Activated CD4-positive, alpha-beta T cell treated with anti-CD3 and anti-CD28 coated beads for 1 hour (primary cell): ENCODE results near the gene NRIP1.

Source experiments
- DNase-seq: peaks from one replicate; pipeline ENCODE4 v3.0.0-alpha.2; 2020

NRIP1 gene, protein sequence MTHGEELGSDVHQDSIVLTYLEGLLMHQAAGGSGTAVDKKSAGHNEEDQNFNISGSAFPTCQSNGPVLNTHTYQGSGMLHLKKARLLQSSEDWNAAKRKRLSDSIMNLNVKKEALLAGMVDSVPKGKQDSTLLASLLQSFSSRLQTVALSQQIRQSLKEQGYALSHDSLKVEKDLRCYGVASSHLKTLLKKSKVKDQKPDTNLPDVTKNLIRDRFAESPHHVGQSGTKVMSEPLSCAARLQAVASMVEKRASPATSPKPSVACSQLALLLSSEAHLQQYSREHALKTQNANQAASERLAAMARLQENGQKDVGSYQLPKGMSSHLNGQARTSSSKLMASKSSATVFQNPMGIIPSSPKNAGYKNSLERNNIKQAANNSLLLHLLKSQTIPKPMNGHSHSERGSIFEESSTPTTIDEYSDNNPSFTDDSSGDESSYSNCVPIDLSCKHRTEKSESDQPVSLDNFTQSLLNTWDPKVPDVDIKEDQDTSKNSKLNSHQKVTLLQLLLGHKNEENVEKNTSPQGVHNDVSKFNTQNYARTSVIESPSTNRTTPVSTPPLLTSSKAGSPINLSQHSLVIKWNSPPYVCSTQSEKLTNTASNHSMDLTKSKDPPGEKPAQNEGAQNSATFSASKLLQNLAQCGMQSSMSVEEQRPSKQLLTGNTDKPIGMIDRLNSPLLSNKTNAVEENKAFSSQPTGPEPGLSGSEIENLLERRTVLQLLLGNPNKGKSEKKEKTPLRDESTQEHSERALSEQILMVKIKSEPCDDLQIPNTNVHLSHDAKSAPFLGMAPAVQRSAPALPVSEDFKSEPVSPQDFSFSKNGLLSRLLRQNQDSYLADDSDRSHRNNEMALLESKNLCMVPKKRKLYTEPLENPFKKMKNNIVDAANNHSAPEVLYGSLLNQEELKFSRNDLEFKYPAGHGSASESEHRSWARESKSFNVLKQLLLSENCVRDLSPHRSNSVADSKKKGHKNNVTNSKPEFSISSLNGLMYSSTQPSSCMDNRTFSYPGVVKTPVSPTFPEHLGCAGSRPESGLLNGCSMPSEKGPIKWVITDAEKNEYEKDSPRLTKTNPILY (N-terminal part only)

GRCh38 chr21:15064576-15065391 is at the start of gene NRIP1:
NRIP1 (minus strand) TSS chr21:15065000; CDS start chr21:14968192, 96,808 bp downstream.
- DNase-seq, result peak; percentile 77

DNA sequence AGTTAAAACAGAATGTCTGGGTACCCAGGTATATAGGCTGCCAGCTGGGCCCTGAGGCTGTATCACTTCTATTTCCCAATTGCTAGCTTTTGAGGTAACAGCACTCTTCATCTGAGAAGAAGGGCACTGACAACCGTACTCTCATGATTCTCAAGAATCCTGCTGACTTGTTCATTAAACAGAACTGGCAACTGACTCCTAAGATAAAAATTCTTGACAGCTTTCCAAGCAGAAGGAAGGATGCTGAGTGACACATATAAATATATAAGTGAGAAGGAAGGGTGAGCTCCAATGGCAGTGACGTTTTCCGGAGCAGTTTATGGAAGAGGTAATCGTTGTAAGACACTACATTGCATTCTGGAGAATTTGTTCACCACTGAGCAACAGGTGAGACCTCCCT is 48.1 kb upstream of the NRIP1 start:
- DNase-seq, result no peak

DNA sequence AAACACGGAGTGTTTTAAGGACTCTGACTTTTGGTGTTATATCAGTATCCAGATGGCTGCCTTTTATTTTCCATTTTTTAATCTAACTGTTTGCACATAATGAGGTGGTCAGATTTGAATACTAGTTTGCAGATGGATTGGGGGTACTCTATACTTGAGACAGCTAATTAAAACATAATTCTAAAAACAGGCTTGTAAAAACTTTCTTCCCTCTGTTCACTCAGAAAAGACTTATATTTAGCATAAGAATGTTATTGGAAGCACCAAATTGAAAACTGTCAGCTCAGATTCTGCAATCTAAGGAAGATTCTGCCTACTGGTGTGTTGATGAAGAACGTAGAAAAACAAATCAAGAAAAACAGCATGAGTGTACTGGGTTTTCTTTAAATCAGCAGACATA is 44.0 kb upstream of the NRIP1 start:
- DNase-seq, result no peak

DNA sequence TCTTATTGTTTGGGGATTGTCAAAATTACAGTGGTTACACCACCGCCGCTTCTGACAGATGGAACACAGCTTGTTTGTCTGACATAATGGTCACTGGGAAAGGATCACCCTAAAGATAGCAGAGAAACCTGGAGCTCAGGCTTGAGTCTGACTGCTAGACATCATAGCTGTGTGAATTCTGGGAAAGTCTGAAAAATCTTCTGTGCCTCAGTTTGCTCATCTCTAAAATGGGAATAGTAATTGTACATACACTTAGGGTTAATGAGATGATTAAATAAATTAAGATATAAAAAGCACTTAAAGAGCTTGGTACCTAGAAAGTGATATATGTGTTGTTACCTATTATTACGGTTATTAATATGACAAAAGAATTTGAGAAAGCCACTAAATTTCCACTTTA is 39.7 kb upstream of the NRIP1 start:
- DNase-seq, result no peak

DNA sequence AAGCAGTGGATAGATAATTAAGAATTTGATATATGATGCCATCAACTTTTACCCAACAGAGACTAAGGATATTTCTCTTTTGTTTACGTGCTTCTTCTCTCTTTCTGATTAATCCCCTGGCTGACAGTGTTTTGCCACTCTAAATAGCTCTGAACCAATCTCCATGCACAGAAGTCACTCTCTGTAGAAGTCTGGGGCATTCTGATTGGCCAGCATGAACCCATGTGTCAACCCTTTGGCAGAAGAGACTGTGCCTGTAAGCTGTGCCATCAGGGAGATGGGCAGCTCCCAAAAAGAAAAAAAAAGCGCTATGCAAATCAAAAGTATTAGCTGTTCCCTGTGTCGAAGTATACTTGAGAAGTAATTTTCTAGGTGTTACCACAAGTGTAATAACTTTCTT is 34.1 kb upstream of the NRIP1 start:
- DNase-seq, result no peak

GRCh38 chr21:15098181-15098580 is 33.4 kb upstream of the NRIP1 start:
- no peak for DNase-seq

- DNase-seq, result no peak
Measured at GRCh38 chr21:15097580-15097979, 32.8 kb upstream of the NRIP1 start.

DNA sequence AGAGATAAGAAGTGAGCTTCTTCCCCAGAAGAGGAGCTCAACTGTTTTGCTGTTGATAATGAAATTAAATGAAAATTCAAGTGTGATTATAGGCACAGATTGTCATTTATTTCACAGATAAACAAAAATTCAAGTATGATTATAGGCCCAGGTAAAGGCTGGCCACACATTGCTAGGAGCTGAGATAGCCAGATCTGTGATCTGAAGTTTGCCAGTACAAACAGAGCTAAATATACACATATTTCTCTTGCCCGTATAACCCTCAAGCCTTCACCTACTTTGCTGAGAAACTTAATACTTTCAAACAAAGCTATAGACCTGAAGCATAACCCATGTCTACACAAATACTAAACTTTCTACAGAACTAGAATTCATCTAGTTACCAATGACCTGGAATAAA is 31.3 kb upstream of the NRIP1 start:
- DNase-seq, result no peak

DNA sequence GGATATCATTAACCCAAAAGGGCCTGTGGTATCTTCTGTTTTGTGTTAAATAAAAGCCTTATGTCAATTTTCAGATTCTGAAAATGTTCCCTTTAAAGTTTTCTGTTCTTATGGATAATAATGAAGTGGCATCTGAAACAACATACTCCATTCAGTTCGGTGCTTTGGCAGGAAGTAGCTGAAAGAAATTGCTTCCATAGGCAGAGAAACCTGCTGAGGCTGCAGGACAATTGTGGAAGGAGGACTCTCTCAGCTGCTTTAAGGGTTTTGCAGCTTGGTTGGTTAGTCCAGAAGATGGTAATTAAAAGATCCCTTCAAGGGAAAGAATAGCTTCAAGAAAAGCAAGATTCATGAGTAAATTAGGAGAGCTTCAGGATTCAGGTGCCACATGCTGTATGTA is 30.5 kb upstream of the NRIP1 start:
- no peak for DNase-seq

- DNase-seq, result no peak
Measured at GRCh38 chr21:15094706-15095105, 29.9 kb upstream of the NRIP1 start.

GRCh38 chr21:15093216-15093615 is 28.4 kb upstream of the NRIP1 start:
- DNase-seq, result no peak

- DNase-seq, result no peak
Measured at GRCh38 chr21:15092745-15093144, 27.9 kb upstream of the NRIP1 start.

GRCh38 chr21:15090390-15090789 is 25.6 kb upstream of the NRIP1 start:
- DNase-seq, result no peak

- DNase-seq, result no peak
Measured at GRCh38 chr21:15088488-15088887, 23.7 kb upstream of the NRIP1 start.

- DNase-seq, result no peak
Measured at GRCh38 chr21:15084668-15085067, 19.9 kb upstream of the NRIP1 start.

GRCh38 chr21:15080526-15080925 is 15.7 kb upstream of the NRIP1 start:
- no peak for DNase-seq

GRCh38 chr21:15079269-15079668 is 14.5 kb upstream of the NRIP1 start:
- DNase-seq, result no peak

GRCh38 chr21:15078180-15078579 is 13.4 kb upstream of the NRIP1 start:
- no peak for DNase-seq

DNA sequence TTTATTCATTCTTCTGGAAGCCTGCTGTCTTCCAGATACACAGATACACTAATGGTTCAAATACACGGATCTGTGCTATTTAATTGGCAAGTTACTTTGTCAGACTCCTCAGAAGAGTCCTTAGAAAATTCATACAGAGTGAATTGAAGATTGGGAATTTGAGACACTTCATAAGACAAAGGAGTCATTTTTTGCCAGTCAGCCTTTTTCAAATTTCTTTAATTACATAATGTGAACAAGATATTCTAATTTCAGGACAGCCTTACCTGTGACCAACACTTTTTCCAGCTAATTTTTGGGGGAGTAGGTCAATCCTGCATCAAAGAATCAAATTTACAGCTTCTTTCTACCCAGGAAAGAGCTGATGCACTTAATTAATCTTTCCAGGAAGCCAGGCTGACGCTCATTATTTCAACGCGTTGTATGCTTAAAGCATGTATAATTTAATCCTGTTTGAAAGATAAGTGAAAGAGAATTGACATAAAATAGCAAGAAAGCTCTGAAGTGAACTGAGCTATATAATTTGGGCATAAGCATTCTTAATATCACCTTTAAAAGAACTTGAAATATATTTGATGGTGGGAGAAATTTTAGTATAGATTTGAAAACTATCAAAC is 12.8 kb upstream of the NRIP1 start:
- DNase-seq, result no peak

GRCh38 chr21:15076730-15077129 is 11.9 kb upstream of the NRIP1 start:
- DNase-seq, result no peak

DNA sequence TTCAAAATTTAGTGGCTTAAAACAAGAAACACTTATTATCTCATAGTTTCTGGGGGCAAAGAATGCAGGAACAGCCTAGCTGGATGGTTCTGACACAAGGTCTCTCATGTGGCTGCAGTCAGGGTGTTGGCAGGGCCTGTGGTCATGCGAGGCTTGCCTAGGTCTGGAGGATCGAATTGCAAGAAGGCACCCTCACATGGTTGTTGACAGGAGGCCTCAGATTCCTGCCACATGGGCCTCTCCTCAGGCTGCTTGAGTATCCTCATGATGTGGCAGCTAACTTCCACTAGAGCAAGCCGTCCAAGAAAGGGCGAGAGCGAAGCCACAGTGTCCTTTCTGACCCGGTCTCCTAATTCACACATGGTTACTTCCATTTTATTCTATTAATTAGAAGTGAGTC is 6.2 kb upstream of the NRIP1 start:
- DNase-seq, result no peak

DNA sequence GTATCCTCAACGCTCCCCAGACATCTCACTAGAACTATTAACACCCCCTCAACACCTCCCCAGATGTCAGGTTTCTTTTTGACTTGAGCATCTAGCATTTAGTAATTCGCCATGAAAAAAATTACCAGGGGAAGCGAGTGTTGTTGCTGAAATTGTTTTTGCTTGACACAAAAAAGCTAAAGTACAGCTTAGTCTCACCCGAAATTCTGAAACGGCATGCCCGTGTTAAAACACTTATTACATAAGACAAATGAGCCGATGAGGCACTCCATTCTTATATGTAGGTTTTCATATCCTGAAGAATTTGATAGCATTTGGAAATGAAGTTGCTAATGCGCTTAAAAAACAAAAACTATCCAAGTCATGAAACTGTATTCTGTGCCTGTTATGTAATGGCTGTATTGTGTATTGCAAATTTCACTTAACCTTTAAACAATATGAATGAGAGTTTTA is 1.3 kb upstream of the NRIP1 start:
- no peak for DNase-seq
